NCI-H345 treated with DMSO at 0.1 percent for 48 hours (cell line): ENCODE results near the gene ZFPL1.
A peak's percentile ranks its signal among the peaks of the same experiment; 100 is the strongest.

ENCODE experiments used
- DNase-seq: peaks from one replicate; lab custom pipeline; 2025; ENCODE audit not compliant: unreplicated experiment; lab: John Stamatoyannopoulos, UW

Gene ZFPL1

DNA sequence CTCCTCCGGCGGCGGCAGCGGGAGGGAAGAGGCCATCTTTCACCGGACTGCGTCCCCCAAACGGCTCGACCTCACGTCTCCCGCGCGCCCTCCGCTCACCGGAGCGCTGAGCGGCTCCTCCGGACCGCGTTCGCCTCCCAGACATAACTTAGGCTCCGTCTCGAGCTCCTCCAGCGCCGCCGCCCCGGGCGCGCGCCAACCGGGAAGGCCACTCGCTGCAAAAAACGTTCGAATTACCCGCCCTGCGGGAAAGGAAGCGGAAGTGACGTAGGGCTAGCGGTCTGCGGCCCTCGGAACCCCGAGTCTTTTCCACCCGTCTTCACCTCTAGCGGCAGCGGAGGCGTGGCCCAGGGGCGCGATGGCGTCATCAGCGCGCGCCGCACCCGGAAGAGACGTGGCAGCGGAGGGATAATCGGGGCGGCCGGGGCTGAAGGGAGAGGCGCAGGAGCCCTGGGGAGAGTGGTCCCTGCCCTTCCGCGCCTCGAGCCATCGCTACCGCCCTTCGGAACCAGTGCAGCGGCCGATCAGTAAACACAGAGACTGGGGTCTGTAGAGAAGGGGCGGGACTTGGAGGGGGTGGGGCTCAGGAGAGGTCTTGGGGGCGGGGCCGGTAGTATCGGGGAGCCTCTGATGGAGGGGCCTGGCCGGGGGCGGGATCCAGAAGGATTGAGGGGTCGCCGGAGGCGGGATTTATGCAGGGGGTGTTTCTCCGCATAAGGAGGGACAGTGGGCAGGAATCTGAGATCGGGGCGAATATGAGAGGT, at the start of gene ZFPL1, which contains the start of gene CDCA5:
ZFPL1 (plus strand) TSS at position 389 of the 764 bp plus-strand sequence. CDS start 477 bp downstream, outside the sequence.
CDCA5 (minus strand) TSS at position 207 of the 764 bp plus-strand sequence; CDS start at position 145, 62 bp downstream.
- peak; percentile 87 for DNase-seq

DNA sequence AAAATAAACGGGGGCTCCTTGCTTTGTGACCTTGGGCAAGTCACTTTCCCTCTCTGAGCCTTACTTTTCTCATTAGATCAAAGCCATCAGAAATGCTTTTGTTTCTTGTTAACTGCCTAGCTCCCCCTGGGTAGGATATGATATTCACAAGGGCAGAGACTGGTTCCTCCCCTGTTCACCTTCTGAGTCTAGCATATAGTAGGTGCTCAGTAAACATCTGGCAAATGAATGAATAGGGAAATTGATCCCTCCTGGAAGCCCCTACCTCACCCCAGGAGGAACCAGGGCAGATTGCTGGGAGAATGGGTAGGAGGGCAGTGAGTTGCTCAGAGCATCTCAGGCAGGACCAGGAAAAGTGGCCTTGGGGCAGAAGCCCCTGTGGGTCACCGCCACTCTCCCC, 49.6 kb upstream of the ZFPL1 start:
- no peak for DNase-seq

DNA sequence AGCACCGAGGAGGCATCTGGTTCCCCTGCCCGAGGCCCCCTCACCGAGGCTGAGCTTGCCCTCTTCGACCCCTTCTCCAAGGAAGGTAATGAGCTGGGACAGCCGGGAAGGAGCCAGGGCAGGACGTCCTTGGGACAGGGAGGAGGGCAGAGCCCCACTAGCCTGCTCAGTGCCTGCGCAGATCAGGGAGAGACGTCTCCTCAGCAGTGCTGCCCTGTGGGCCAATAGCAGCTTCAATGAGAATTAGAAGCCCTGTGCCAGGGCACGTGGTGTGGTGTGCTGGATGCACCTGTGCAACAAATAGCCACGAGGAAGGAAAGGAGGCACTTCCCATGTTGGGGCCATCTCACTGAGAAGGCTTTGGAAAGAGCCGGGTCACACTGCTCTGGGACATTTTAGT, 48.4 kb upstream of the ZFPL1 start:
- no peak for DNase-seq

DNA sequence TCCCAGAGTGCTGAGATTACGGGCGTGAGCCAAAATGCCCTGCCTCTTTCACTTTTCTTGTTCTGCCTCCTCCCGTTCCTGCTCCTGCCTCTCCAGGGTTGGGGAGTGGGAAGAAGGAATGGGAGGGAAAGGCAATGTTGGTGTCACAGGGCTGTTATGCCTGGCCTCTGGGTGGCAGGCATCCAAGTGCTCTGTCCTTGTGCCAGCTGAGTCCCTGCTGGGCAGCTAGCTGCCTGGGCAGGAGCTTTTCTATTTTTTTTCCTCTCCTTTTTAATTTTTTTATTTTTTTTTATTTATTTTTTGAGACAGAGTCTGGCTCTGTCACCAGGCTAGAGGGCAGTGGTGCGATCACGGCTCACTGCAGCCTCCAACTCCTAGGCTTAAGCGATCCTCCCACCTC, 47.1 kb upstream of the ZFPL1 start:
- DNase-seq, result no peak

DNA sequence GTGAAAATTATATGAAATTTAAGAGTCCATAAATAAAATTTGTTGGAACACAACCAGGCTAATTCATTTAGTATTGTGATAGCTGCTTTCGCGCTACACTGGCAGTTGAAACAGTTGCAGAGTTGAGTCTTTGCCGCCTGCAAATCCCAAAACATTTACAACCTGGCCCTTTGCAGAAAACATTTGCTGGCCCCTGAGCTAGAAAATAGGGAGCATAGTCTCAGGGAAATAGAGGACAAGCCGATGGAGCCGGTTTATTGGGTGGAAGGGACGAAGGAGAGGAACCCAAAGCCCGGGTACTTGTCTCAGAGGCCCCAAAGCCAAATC, 43.5 kb upstream of the ZFPL1 start:
- DNase-seq, result no peak

DNA sequence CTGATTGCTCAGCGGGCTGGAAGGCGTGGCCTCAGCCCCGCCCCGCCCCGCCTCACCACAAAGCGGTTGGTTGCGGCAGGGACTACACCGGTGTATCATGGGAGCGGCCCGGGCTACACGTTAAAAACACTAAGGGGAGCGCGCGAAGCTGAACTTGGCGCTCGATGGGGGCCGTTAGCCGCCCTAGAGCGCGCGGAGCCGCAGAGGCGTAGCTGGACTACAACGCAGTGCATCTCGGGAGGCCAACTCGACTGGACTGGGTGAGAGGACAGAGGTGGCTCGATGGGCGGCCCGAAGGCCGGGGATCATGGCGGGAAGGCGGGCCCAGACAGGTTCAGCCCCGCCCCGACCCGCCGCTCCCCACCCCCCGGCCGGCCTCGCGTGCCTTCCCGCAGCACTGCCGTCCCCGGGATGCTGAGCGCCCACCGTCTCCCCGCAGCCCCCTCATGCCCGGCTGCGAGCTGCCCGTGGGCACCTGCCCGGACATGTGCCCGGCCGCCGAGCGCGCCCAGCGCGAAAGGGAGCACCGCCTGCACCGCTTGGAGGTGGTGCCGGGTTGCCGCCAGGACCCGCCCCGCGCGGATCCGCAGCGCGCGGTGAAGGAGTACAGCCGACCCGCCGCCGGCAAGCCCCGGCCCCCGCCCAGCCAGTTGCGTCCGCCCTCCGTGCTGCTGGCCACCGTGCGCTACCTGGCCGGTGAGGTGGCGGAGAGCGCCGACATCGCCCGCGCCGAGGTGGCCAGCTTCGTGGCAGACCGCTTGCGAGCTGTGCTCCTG, 43.0 kb upstream of the ZFPL1 start, which contains the start of gene SAC3D1:
SAC3D1 (plus strand) TSS at position 364 of the 776 bp plus-strand sequence; CDS start at position 447, 83 bp downstream.
- DNase-seq, result peak; percentile 95

DNA sequence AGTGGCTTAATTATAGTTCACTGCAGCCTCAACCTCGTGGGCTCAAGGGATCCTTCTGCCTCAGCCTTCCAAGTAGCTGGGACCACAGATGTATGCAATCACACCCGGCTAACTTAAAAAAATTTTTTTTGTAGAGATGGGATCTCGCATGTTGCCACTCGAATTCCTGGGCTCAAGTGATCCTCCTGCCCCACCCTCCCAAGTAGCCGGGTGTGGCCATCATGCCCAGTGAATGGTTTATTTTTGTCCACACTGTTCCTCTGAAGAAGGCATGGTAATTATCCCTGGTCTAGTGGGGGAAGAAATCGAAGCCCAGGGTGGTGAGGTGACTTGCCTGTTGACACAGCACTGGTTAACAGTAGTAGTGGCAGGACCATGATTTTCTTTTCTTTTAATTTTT, 41.1 kb upstream of the ZFPL1 start:
- no peak for DNase-seq

DNA sequence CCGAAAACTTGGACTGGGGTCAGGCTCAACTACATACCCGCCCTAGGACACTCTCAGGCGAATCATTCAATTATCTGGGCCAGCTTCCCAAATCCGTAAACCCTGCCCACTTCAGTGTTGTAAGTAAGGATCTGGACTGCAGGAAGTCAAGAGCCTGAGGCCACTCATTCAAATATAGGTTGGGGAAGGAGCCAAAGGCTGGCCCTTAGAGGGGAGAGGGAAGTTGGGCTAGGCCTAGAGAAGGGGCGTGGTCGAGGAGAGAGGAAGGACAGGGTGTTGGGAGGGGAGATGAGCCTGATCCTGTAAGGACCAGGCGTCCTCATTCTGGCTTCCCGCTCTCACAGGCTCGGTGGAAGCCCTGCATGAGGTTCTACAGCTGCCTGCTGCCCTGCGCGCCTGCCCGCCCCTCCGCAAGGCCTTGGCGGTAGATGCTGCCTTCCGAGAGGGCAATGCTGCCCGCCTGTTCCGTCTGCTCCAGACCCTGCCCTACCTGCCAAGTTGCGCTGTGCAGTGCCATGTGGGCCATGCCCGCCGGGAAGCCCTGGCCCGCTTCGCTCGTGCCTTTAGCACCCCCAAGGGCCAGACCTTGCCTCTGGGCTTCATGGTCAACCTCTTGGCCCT, 40.0 kb upstream of the ZFPL1 start:
- no peak for DNase-seq

DNA sequence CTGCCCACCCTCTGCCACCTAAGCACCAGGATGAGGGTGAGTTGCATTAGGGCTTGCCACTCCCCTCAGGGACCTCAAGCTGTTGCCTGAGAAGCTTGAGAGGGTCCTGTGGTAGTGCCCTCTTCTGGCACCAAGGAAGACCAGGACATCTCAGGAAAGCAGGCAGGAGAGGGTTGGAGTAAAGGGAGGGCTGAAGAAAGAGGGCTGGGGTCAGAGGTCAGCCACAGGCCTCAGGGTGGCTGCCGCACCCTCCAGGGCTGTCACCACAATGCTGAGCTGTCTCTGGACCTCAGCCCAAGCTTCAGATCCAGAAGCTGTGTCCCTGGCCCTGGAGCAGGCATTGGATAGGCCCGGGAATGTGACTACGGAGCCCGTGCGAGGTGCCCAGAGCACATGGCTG, 39.0 kb upstream of the ZFPL1 start:
- no peak for DNase-seq

DNA sequence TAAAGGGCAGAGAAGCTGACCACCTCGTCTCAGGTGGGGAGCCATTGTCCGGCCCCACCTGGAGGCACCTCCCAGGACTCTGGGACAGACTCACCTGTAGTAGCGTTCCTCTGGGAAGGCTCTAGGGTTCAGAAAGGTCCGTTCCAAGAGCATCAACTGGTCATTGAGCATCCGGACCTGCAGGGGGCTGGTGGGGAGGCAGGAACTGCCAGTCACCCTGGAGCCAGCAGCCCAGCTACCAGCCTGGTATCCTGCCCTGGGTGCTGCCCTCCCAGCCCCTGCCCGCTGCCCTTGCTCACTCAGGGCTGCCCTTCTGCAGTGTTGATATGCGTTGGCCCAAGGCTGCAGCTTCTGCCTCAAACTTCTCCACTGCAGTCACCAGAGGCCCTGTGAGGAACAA, 38.3 kb upstream of the ZFPL1 start:
- no peak for DNase-seq

DNA sequence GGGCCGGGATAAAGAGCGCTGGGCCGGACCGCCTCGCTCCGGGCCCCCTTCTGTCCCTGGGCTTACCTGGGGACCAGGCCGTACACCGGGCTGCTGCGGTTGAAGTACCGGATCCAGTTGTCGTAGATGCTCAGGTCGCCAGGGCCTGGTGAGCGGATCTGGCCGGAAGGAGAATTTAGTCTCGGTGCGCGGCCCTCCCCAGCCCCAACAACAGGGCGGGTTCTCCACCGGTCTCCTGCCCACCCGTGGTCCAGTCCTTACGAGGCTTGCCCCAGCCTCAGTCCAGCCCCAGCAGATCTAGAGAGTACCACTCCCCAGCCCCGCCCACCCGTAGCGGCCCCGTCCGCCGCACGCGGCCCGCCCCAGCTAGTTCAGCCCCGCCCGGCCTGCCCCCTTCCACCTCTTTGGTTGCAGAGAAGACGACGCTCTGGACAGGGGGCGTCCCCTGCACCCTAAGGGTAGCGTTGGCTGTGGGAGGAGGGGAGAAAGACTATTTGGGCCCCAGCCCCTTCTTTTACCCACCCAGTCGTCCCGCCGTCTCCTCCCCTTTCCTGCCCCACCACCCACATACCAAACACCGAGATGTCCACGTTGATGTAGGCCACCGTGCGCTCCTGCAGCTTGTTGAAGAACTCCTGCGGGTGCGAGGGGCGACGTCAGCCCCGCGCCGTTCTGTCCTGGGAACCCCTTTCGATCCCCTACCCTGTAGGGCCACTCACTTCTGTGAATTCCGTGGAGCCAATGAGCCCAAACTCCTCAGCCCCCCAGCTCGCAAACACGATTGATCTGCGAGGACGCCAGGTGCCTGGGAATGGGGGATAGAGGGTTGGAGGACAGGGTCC, 36.2 kb upstream of the ZFPL1 start:
- no peak for DNase-seq

DNA sequence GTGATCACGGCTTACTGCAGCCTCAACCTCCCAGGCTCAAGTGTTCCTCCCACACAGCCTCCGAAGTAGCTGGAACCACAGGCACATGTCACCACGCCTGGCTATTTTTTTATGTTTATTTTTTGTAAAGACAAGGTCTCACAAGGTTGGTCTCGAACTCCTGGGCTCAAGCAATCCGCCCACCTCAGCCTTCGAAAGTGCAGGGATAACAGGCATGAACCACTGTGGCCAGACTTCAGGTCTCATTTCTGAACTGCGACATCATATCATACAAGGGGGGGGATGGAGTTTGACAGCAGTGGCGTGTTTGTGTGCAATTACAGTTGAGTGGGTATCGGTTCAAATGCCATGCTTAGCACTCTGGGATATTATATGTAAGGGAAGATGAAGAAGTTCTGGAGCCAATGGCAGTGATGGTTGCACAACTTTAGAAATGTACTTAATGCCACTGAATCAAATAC, 32.6 kb upstream of the ZFPL1 start:
- DNase-seq, result no peak

DNA sequence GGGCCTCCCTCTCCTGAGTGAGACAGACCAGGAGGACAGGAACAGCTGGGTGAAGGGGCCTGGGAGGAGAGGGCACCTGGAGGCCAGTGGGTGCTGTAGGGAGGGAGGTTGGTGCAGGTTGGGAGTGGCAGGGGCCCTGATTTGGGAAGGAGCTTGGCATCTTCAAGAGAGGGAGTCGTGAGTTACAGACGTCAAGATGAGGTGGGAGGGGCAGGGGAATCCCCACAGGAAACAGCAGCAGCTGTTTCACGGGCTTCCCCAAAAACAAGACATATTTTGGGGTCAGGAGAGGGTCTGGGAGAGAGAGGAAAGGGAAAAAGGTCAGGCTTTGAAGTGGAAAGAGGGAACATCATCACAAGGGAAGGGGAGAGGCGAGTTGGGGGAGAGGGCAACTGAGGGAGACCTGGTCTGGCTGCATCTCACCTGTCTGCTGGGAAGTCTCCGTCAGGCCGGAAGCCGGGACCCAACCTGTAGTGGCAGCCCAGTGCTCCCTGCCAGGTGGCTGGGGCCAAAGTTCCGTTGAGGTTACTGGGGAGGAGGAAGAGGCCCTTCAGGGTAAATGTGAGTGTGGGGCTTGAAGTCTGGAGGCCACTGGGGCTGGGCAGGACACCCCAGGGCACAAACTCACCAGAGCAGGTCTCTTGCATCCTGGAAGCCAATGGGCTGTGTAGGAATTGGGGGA, 30.1 kb upstream of the ZFPL1 start:
- DNase-seq, result no peak

DNA sequence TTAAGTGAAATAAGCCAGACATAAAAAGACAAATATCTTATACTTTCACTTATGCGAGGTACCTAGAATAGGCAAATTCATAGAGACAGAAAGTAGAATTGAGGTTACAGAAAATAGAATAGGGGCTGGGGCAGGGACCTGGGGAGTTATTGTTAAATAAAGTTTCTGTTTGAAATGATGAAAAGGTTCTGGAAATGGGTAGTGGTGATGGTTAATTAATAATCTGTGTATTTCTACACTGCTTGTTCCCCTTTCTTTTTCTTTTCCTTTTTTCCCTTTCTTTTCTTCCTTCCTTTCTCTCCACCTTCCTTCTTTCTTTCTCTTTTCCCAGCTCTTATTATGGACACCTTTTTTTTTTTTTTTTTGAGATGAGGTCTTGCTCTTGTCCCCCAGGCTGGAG, 28.5 kb upstream of the ZFPL1 start:
- no peak for DNase-seq

DNA sequence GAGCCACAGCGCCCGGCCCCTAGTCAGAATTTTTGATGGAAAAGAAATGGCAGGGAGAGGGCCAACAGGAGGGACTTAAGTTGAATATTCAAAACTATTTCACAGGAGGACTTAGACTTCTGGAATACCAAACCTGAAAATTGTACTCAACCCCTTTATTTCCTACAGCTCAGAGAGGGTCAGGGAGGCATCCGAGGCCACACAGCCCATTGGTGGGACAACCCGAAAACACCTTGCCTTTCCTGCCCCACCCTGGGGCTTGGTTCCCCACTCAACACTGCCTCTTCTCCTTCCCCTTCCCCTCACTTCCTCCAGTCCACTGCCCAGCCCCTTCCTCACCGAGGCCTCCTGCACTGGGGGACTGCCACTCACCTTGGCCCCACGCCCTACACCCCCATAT, 27.0 kb upstream of the ZFPL1 start:
- DNase-seq, result no peak

DNA sequence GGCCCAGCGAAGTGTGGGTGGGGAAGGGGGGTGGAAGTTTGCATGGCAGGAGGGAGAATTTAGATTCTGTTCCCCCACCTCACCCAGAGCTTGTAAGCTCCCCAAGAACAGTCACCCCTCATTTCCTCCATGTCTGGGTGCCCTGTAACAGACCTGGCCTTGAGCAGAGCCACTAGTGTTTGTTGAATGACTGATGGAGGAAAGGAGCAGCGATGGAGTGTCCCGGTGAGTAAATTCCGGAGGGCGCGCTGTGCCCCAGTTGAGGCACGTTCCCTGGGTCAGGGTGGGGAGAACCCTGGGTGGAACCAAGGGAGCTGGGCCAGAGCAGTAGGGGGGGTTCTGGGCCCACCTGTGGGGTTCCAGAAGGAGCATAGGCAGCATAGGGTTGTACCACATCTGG, 26.5 kb upstream of the ZFPL1 start:
- no peak for DNase-seq

DNA sequence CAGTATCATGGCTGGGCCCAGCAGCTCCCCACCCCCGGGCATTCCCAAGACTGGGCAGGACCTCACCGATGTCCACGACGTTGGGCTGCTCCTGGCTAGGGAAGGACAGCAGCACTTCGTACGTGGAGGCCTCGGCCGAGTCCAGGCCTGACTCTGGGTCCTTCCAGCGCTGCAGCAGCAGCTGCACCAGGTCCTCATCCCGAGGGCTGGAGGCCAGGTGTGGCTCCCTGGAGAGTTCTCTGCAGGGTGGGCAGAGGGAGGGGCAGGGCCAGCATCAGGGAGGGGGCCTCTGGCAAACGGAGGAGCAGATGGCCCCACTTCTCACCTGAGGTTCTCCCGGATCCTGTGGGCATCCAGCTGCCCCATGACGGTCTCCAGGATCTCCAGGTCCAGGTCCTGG, 26.0 kb upstream of the ZFPL1 start:
- DNase-seq, result peak; percentile 52

DNA sequence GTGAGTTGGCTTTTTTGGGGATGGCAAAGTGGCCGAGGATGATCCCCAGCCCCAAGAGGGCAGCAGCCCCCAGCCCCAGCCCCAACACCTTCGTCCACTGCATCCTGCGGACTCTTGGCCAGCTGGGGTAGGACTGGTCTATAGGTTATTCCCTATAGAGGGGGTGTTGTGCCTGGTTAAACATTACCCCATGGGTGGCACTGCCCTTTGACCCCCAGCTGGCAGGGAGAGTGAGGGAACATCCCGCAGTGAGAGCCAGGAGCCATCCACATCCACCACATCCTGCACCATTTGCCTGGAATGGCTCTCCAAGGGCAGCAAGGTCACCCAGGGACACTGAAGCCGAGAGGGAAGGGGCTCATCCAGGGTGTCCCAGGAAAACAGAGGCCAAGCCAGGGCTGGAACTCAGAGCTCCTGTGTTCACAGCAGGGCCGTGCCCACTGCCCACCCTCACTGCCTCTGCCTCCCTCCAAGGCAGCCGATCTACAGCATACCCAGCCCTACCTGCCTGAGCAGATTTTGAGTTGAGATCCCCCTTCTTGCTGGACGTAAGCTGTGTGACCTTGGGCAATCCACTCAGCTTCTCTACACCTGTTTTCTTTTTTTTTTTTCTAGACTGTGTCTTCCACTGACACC, 25.5 kb upstream of the ZFPL1 start, which contains the start of gene NAALADL1:
NAALADL1 (minus strand) TSS at position 135 of the 636 bp plus-strand sequence; CDS start at position 103, 32 bp downstream.
- DNase-seq, result no peak

DNA sequence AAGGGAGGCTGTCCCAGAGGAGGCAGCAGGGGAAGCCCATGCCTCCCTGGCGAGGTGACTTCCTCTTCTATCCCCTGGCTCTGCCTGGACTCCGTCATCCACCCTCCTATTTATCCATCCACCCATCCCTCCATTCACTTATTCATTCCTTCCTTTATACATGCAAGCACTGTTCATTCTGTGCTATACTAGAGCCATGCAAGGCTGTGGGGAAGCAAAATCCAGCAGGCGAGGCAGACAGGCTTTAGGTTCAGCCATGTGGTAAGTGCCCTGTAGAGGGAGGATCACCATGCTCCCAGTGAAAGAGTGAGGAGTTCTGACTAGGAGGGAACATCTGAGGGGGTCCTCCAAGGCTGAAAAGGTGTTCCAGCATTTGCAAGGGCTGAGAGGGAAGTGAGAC, 24.5 kb upstream of the ZFPL1 start:
- DNase-seq, result no peak
